ENCODE results near the gene SMYD5.

Gene SMYD5

GRCh38 chr2:73243884-73244570, 30.0 kb downstream of the SMYD5 start:
- DNase-seq, result peak; percentile 86

- no peak for DNase-seq
These were observed 30.5 kb downstream of the SMYD5 start for GRCh38 chr2:73244580-73244979.

GRCh38 chr2:73246850-73247249, 32.8 kb downstream of the SMYD5 start:
- DNase-seq, result no peak

GRCh38 chr2:73249636-73250035, 35.6 kb downstream of the SMYD5 start:
- no peak for DNase-seq

DNA sequence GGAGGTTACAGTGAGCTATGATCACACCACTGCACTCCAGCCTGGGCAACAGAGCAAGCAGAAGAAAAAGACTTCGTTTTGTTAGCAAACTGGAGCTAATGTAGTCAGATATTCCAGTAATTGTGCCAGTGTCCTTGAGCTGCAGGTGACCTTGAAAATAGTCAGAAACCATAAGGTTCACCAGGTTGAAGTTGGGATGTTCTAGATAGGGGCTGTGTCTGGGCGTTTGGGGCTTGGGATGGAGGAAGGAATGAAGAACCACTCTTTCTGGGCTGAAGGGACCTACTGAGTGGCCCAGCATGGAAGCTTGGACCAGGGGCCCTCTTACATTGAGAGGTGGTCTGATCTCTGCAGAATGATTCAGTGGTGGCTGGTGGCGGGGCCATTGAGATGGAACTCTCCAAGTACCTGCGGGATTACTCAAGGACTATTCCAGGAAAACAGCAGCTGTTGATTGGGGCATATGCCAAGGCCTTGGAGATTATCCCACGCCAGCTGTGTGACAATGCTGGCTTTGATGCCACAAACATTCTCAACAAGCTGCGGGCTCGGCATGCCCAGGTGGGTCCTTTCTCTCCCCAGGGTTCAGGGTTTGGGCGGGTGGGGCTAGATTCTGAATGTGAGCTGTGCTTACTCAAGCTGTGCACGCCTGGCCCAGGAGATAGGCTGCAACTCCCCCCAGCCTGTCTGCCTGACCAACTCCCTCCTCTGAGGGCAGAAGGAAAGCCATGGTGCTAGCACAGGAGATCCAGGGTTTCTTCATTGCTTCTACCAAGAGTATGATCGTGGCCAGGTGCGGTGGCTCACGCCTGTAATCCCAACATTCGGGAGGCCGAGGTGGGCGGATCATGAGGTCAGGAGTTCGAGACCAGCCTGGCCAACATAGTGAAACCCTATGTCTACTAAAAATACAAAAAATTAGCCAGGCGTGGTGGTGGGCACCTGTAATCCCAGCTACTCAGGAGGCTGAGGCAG, 37.1 kb downstream of the SMYD5 start:
- DNase-seq, result no peak

GRCh38 chr2:73252238-73253027, 38.4 kb downstream of the SMYD5 start:
- DNase-seq, result no peak

- DNase-seq, result no peak
These were observed 39.4 kb downstream of the SMYD5 start for GRCh38 chr2:73253400-73253799.

- no peak for DNase-seq
These were observed 39.9 kb downstream of the SMYD5 start for GRCh38 chr2:73253901-73254300.

- no peak for DNase-seq
These were observed 40.4 kb downstream of the SMYD5 start for GRCh38 chr2:73254343-73255006.

GRCh38 chr2:73255007-73255644, 41.1 kb downstream of the SMYD5 start:
- no peak for DNase-seq

- DNase-seq, result no peak
These were observed 42.0 kb downstream of the SMYD5 start for GRCh38 chr2:73255907-73256617.

- DNase-seq, result no peak
These were observed 42.5 kb downstream of the SMYD5 start for GRCh38 chr2:73256618-73256922.

GRCh38 chr2:73257021-73257420, 43.0 kb downstream of the SMYD5 start:
- no peak for DNase-seq

- DNase-seq, result no peak
These were observed 43.5 kb downstream of the SMYD5 start for GRCh38 chr2:73257425-73258125.

DNA sequence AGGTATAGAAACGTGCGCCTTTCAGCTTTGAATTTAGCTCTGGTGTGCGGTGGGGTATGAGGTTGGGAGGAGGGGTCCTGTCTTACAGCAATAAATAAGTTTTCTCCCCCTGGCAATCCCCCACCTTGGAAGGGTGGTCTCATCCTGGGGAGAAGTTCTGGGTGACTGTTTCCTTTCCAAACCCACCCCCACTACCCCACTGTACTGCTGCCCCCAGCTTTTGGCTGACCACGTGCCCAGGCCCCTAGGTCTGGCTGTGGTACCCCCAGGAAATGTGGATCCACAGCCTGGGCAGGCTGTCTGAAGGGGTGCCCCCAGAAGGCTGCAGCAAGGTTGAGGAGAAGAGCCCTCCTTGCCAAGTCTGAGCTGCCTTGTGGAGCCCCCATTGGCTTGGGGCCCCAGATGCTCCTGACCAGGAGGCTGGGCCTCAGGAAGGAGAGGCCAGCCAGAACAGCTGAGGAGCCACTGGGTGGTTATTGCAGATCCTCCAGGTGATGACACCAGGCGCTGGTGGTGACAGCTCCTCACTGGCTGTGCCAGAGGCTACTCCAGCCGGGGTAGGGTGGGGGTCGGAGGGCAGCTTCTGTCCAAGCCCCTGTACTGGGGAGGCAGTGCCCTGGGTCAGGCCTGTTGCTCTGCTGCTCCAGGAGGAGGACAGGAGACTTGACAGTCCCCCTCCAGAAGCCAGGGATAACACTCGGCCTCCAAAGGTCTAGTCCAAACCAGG, 44.3 kb downstream of the SMYD5 start:
- DNase-seq, result no peak

- no peak for DNase-seq
These were observed 44.8 kb downstream of the SMYD5 start for GRCh38 chr2:73258913-73259215.

- DNase-seq, result no peak
These were observed 45.2 kb downstream of the SMYD5 start for GRCh38 chr2:73259276-73259675.

GRCh38 chr2:73259704-73260337, 45.8 kb downstream of the SMYD5 start:
- DNase-seq, result no peak

- no peak for DNase-seq
These were observed 46.4 kb downstream of the SMYD5 start for GRCh38 chr2:73260338-73260984.
